HepG2 (cell line): ENCODE data around the gene NKX3-2. TPM values are rescaled to one million over a fixed set of nuclear protein-coding genes. Genes with fewer than 3 reads are reported as not detected.

Source experiments
- ATAC-seq: fragments of 200-7000 bp; cut with Tn5 transposase; 3 replicates; pipeline ENCODE4 v1.9.1; 2020; ENCODE audit warnings: mild to moderate bottlenecking, moderate library complexity
- BruUV-seq: library from RNA; stranded (reverse); fragments of 400-500 nt; replicated peaks from 2 replicates; lab custom pipeline; 2021; lab: Mats Ljungman, UMichigan
- CTCF ChIA-PET: fragments of 300-600 bp; formaldehyde crosslinking; extraction: SDS; loops from one replicate; lab custom pipeline; 2021; ENCODE audit warnings: low total read pairs, inconsistent platforms, low intra/inter-chr PET ratio; lab: Yijun Ruan, JAX
- POLR2A ChIA-PET: fragments of 350-600 bp; sonication (Branson Sonifier 250); formaldehyde crosslinking; loops from one replicate; lab custom pipeline; 2020; ENCODE audit warnings: antibody characterized with exemption, inconsistent platforms; lab: Yijun Ruan, JAX
- DNase-seq: peaks from one replicate; pipeline ENCODE4 v3.0.0-alpha.2; 2015; ENCODE audit warnings: low spot score
- FAIRE-seq: peaks from 3 replicates; lab custom pipeline; 2011; peaks lifted over from hg19 to GRCh38; lab: Jason Lieb, UNC
- H2AFZ ChIP-seq: one replicate; pipeline ENCODE4 v1.6.1; 2011; ENCODE audit warnings: low read length, inconsistent platforms
- H3K27ac ChIP-seq: fragments of 300-600 bp; 3 replicates; pipeline ENCODE4 v1.8.0; 2011; ENCODE audit warnings: mixed run types, mild to moderate bottlenecking, mixed read lengths, low read length, inconsistent platforms; ENCODE audit not compliant: insufficient read depth; ENCODE audit errors: extremely low read length
- H3K27me3 ChIP-seq, 2 experiments: fragments of 200-600 bp in 1 of 2; 2 replicates in 1 of 2; 3 replicates in 1 of 2; pipeline versions ENCODE4 v1.6.0 to v1.8.0; 2011; ENCODE audit warnings: low read length in 2 of 2, mild to moderate bottlenecking in 2 of 2, moderate library complexity in 2 of 2, inconsistent platforms in 1 of 2; ENCODE audit not compliant: insufficient read depth in 2 of 2, control insufficient read depth in 1 of 2
- H3K36me3 ChIP-seq, 2 experiments: fragments of 200-600 bp in 1 of 2; replicated peaks in 1 of 2; 2 replicates in 1 of 2; 3 replicates in 1 of 2; pipeline versions ENCODE4 v1.5.1 to v1.8.0; 2011; ENCODE audit warnings: low read length in 2 of 2, inconsistent platforms in 1 of 2; ENCODE audit not compliant: insufficient read depth in 2 of 2, control insufficient read depth in 1 of 2
- H3K4me1 ChIP-seq: 2 replicates; pipeline ENCODE4 v1.5.1; 2012; ENCODE audit warnings: low read length, inconsistent platforms; ENCODE audit not compliant: insufficient read depth
- H3K4me2 ChIP-seq: 2 replicates; pipeline ENCODE4 v1.6.0; 2011; ENCODE audit warnings: low read depth, low read length, inconsistent platforms
- H3K4me3 ChIP-seq, 3 experiments: fragments of 200-600 bp in 1 of 3; sonication (generic), shearing (Covaris generic) in 1 of 3; replicated peaks in 1 of 3; 2 replicates each; pipeline ENCODE4 v1.5.1; 2011 to 2016; ENCODE audit warnings: low read length in 3 of 3, inconsistent platforms in 2 of 3, low read depth in 2 of 3, mild to moderate bottlenecking in 2 of 3, control low read depth in 1 of 3, mixed read lengths in 1 of 3; ENCODE audit not compliant: insufficient read depth in 1 of 3
- H3K79me2 ChIP-seq: one replicate; pipeline ENCODE4 v1.6.1; 2011; ENCODE audit warnings: low read length, inconsistent platforms; ENCODE audit not compliant: insufficient read depth
- H3K9ac ChIP-seq: 2 replicates; pipeline ENCODE4 v1.6.0; 2011; ENCODE audit warnings: mild to moderate bottlenecking, low read depth, low read length, inconsistent platforms; ENCODE audit not compliant: insufficient read depth
- H3K9me3 ChIP-seq: 2 replicates; pipeline ENCODE4 v1.5.1; 2012; ENCODE audit warnings: mild to moderate bottlenecking, low read length
- H4K20me1 ChIP-seq: 2 replicates; pipeline ENCODE4 v1.6.0; 2011; ENCODE audit warnings: inconsistent platforms, mild to moderate bottlenecking, low read length, moderate library complexity; ENCODE audit not compliant: insufficient read depth
- BORCS8-MEF2B ChIP-seq: sonication (generic); formaldehyde crosslinking; IDR thresholded peaks from 2 replicates; pipeline ENCODE4 v1.8.0; 2022; ENCODE audit warnings: mild to moderate bottlenecking, missing genetic modification reagents
- CEBPB ChIP-seq: IDR thresholded peaks from 2 replicates; pipeline ENCODE4 v1.6.1; 2011; ENCODE audit warnings: low read depth, low read length, improper control_type of control experiment, borderline replicate concordance
- ELF1 ChIP-seq: sonication (generic); formaldehyde crosslinking; IDR thresholded peaks from 2 replicates; pipeline ENCODE4 v1.4.0; 2020; ENCODE audit warnings: missing genetic modification reagents
- HOXA9 ChIP-seq: sonication (generic); formaldehyde crosslinking; IDR thresholded peaks from 2 replicates; pipeline ENCODE4 v1.8.1; 2022; ENCODE audit warnings: missing genetic modification reagents, mild to moderate bottlenecking, moderate library complexity, borderline replicate concordance
- MAFF ChIP-seq: IDR thresholded peaks from 2 replicates; pipeline ENCODE4 v1.6.1; 2011; ENCODE audit warnings: low read depth, low read length, improper control_type of control experiment
- MAFK ChIP-seq, 2 experiments: IDR thresholded peaks in 1 of 2; conservative IDR thresholded peaks in 1 of 2; 2 replicates each; pipeline ENCODE4 v1.6.1; 2011; ENCODE audit warnings: improper control_type of control experiment in 2 of 2, low read length in 2 of 2
- MTA3 ChIP-seq: sonication (generic); formaldehyde crosslinking; IDR thresholded peaks from 2 replicates; pipeline ENCODE4 v1.4.0; 2020; ENCODE audit warnings: missing genetic modification reagents
- NFE2L1 ChIP-seq: sonication (generic); formaldehyde crosslinking; IDR thresholded peaks from 2 replicates; pipeline ENCODE4 v1.4.0; 2020; ENCODE audit warnings: missing genetic modification reagents, mild to moderate bottlenecking, borderline replicate concordance
- PTBP1 ChIP-seq: fragments of 200-400 bp; formaldehyde crosslinking; IDR thresholded peaks from 2 replicates; pipeline ENCODE4 v1.6.1; 2018; ENCODE audit warnings: low read length, low read depth; ENCODE audit not compliant: poor library complexity, severe bottlenecking
- TAF15 ChIP-seq: fragments of 200-400 bp; formaldehyde crosslinking; IDR thresholded peaks from one replicate; pipeline ENCODE4 v1.6.1; 2018; ENCODE audit warnings: mild to moderate bottlenecking, low read depth, low read length; ENCODE audit not compliant: poor library complexity, severe bottlenecking
- TOE1 ChIP-seq: sonication (generic); formaldehyde crosslinking; IDR thresholded peaks from 2 replicates; pipeline ENCODE4 v1.4.0; 2020; ENCODE audit warnings: mild to moderate bottlenecking, missing genetic modification reagents
- ZBTB43 ChIP-seq: sonication (generic); formaldehyde crosslinking; conservative IDR thresholded peaks from 2 replicates; pipeline ENCODE4 v1.4.0; 2020; ENCODE audit warnings: missing genetic modification reagents
- ZFP1 ChIP-seq: IDR thresholded peaks from 2 replicates; pipeline ENCODE4 v1.6.1; 2016
- ZFP90 ChIP-seq: sonication (generic); formaldehyde crosslinking; IDR thresholded peaks from 2 replicates; pipeline ENCODE4 v1.8.0; 2022; ENCODE audit warnings: missing genetic modification reagents, mild to moderate bottlenecking, inconsistent platforms, borderline replicate concordance
- ZNF354B ChIP-seq: sonication (generic); formaldehyde crosslinking; IDR thresholded peaks from 2 replicates; pipeline ENCODE4 v1.8.0; 2022; ENCODE audit warnings: mild to moderate bottlenecking, missing genetic modification reagents
- ZNF484 ChIP-seq: sonication (generic); formaldehyde crosslinking; IDR thresholded peaks from 2 replicates; pipeline ENCODE4 v1.5.1; 2020; ENCODE audit warnings: mild to moderate bottlenecking, low read depth, missing genetic modification reagents, borderline replicate concordance
- ZNF572 ChIP-seq: sonication (generic); formaldehyde crosslinking; IDR thresholded peaks from 2 replicates; pipeline ENCODE4 v1.5.1; 2020; ENCODE audit warnings: mild to moderate bottlenecking, missing genetic modification reagents
- ZNF749 ChIP-seq: sonication (generic); formaldehyde crosslinking; IDR thresholded peaks from 2 replicates; pipeline ENCODE4 v1.8.0; 2022; ENCODE audit warnings: mild to moderate bottlenecking, missing genetic modification reagents, moderate library complexity, borderline replicate concordance
- WGBS: methylation state at CpG from one replicate; pipeline ENCODE4 v1.1.6; 2017; ENCODE audit warnings: low lambda C conversion rate; 5-methylcytosine and 5-hydroxymethylcytosine counted together
- in situ Hi-C: cut with HindIII; loops from 2 replicates; pipeline ENCODE4 v1.10.0; 2017; ENCODE audit warnings: low pct_unique_long_range_greater_than_20kb; ENCODE audit not compliant: extremely low pct_ligation_motif_present
- intact Hi-C: fragments of 100-400 bp; cut with micrococcal nuclease; formaldehyde crosslinking; loops from one replicate; pipeline ENCODE4 v1.10.0; 2022; ENCODE audit not compliant: unreplicated experiment
- polyA plus RNA-seq, 8 experiments: library from polyadenylated mRNA; depleted of rRNA in 3 of 8; stranded (reverse) in 7 of 8; unstranded in 1 of 8; fragments of >200 nt; fragmentation: Illumina TruSeq in 4 of 8; extraction: Trizol in 4 of 8; gene quantifications; 2 replicates each; pipeline versions ENCODE4 v1.2.1 to v1.2.3, GENCODE V29; 2011 to 2016; ENCODE audit warnings: low read depth in 4 of 8, missing spikeins in 1 of 8, mixed read lengths in 1 of 8; ENCODE audit not compliant: insufficient read depth in 1 of 8
- total RNA-seq, 5 experiments: library from RNA; depleted of rRNA; stranded (reverse); fragments of >200 nt; fragmentation: Illumina TruSeq; extraction: Trizol; gene quantifications; 2 replicates each; pipeline ENCODE4 v1.2.3, GENCODE V29; 2016; ENCODE audit warnings: low read depth in 1 of 5

The NKX3-2 gene
- total and polyA plus RNA-seq, 2 of the 13 experiments (the other 11 are each of a cell fraction or from before 2014, with no cell fraction given): 0.07 to 0.13 TPM

- H3K27ac ChIP-seq: no peak overlapping the region
- no peaks in the 10 kb centered on the region for H3K9me3 ChIP-seq
- no peak overlapping the region for H2AFZ ChIP-seq
- FAIRE-seq: no peak
- H3K4me3 ChIP-seq: no peak overlapping the region
- H3K27me3 ChIP-seq: no peaks in the 10 kb centered on the region
- intact Hi-C loops: no loop called here
- no TSS peak for BruUV-seq
- H3K36me3 ChIP-seq: peaks cover 19 to 58% of the 10 kb centered on the region in 2 experiments
- TF ChIP-seq TOE1 (CRISPR knock-in tag) (no peak), MAFK (conservative IDR thresholded peaks at IDR 0.05 in 1 of 2, IDR thresholded peaks at IDR 0.05 in 1 of 2; ENCODE audit: low read length in 2 of 2) (peak in 1 of 2 experiments; percentile 58; a peak in 2 of 4 replicates), MAFF (peak; percentile 13; the same call in 1 of the 2 replicates)
- H4K20me1 ChIP-seq: no peaks in the 10 kb centered on the region
- H3K9ac ChIP-seq: no peak overlapping the region
- H3K4me2 ChIP-seq: no peak overlapping the region
- WGBS: 97% methylated on average over 3 of the region's 3 CpGs
- in situ Hi-C loops: no loop called here
- no peak for DNase-seq
- H3K79me2 ChIP-seq: no peaks in the 10 kb centered on the region
- ChIA-PET POLR2A (no interaction called here), CTCF (no interaction called here)
- ATAC-seq: no peak
- H3K4me1 ChIP-seq: no peaks in the 10 kb centered on the region
Measured at GRCh38 chr4:13577660-13578059, 33.4 kb upstream of the NKX3-2 start.

DNA sequence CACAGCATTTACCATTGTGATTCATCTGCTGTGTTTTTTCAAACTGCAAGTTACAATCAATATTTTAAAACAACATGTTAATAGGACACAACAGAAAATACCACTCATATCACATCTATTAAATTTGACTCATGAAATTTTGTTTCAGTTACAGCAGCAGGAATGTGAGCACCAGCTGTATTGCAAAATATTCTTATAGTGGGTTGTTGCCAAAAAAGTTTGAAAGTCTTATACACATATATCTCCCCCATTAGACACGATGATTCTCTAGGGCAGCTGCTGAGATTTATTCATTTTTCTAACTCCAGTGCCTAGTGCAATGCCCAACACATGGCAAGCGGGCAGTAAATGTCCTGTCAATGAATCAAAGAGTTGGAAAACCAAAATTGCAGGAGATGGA lies 26.6 kb upstream of the NKX3-2 start:
- H3K9ac ChIP-seq: no peak overlapping the region
- intact Hi-C loops: no loop called here
- FAIRE-seq (no peak), DNase-seq (no peak), ATAC-seq (no peak)
- WGBS: 94% methylated on average over 2 of the region's 2 CpGs
- no peaks in the 10 kb centered on the region for H4K20me1 ChIP-seq
- BruUV-seq: no TSS peak
- in situ Hi-C loops: no loop called here
- H3K9me3 ChIP-seq: no peaks in the 10 kb centered on the region
- H3K4me2 ChIP-seq: no peak overlapping the region
- no peaks in the 10 kb centered on the region for H3K79me2 ChIP-seq
- POLR2A ChIA-PET: no interaction called here
- H3K27ac ChIP-seq: no peak overlapping the region
- H3K4me3 ChIP-seq: no peak overlapping the region
- H3K27me3 ChIP-seq: no peaks in the 10 kb centered on the region
- no peak overlapping the region for H2AFZ ChIP-seq
- CTCF ChIA-PET: no interaction called here
- peaks cover 16 to 29% of the 10 kb centered on the region in 2 experiments for H3K36me3 ChIP-seq
- H3K4me1 ChIP-seq: no peaks in the 10 kb centered on the region
- no peak for TF ChIP-seq PTBP1
- TF ChIP-seq ZNF749: no peak
- no peak for TF ChIP-seq ZBTB43 (CRISPR knock-in tag)
- TF ChIP-seq MTA3 (CRISPR knock-in tag): no peak
- TF ChIP-seq CEBPB: no peak
- no peak for TF ChIP-seq ZNF484 (CRISPR knock-in tag)
- no peak for TF ChIP-seq ZFP1 (CRISPR knock-in tag)
- no peak for TF ChIP-seq BORCS8-MEF2B (CRISPR knock-in tag)
- no peak for TF ChIP-seq ZNF354B (CRISPR knock-in tag)
- no peak for TF ChIP-seq HOXA9 (CRISPR knock-in tag)
- no peak for TF ChIP-seq ZNF572
- TF ChIP-seq NFE2L1 (CRISPR knock-in tag): no peak
- TF ChIP-seq TAF15: no peak
- no peak for TF ChIP-seq ZFP90 (CRISPR knock-in tag)
- TF ChIP-seq ELF1: no peak
